Stimulated activated CD4-positive, alpha-beta T cell treated with anti-CD3 and anti-CD28 coated beads, Interleukin-4, amount 100 ng/mL, for 24 hours (primary cell): ENCODE data around the gene TBC1D22A.
A peak's percentile ranks its signal among the peaks of the same experiment; 100 is the strongest.
"Not testable (repeated sequence)": the region's sequence is repeated elsewhere in the genome, so short reads cannot be mapped to it uniquely, and the experiment has no call there.

Source experiments
- DNase-seq: peaks from one replicate; pipeline ENCODE4 v3.0.0-alpha.2; 2020

The TBC1D22A gene

DNA sequence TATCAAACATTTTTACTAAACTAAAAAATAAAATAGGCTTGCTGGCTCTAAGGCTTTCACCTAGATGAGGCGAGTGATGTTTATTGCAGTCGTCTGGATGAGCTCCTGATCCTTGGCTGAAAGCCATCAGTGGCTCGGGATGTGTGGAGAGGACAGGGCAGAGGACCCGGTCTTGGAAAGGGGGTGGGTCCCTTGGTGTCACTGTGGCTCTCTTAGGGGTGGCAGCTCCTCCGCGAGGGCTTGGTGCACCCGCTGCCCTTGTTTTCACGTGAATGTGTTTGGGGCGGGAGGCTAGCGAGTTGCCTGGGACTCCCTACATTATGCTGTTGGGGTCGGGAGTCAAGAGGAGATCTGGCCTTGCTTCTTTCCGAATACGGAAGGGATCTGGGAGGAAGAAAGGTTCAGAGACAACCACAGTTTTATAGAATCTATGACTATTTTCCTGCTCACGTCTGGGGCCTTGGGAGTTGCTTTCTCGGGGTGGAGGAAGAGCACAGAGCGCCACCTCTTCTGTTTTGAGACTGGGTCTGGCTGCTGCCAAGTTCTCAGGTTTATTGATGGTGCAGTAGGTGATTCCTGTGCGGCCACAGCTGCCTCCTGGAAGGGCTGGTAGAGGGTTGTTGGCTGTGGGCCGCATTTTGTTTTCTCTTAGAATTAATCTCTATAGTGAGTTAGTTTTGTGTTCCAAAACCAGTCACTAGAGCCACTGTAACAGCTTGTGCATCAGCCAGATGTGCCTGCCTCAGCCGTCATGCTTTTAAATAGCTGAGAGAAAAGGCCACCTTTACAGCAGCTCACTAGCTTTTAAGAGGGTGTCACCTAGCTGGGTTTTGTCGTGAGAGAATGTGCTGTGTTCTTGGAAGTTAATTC lies 12.8 kb downstream of the TBC1D22A start:
- no peak for DNase-seq

DNA sequence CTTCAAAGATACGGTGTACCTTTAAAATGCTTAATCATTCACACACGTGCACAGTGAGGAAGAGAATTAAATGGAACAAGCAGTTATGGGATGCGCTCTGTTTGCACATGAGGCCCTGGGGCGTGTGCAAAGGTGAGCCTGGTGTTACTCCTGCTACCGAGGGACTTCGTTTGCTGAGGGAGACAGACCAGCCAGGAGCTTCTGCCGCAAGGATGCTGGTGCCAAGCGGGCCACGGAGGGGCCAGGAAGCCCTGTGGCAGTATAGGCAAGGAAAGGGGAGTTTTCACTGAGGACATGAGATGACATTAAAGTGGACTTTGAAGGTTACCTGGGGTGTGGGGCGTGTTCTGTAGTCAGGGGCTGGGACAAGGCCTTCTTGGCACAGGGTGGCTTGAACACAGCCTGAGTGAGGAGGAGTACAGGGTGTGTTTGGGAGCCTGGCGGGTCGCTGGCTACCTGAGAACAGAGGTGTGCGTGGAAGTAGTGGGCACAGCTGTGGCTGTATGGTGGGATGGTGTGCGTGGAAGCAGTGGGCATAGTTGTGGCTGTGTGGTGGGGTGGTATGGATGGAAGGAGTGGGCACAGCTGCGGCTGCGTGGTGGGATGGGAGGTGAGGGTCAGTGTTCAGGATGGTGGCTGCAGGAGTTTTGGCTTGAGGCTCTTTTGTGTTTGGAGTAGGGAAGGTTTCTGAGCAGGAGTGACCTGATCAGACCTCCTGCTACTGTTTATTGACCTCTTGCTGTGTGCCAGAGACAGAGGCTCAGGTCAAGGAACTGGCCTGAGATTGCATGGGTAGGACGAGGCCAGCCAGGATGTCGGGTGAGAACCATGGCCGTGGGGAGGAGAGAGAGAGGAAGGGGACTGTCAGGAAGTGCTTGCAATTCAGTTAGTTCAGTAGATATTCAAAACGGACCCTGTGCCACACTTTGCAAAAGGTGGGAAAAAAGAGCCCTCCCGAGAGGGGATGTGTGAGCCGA lies 13.7 kb downstream of the TBC1D22A start:
- DNase-seq = no peak

DNA sequence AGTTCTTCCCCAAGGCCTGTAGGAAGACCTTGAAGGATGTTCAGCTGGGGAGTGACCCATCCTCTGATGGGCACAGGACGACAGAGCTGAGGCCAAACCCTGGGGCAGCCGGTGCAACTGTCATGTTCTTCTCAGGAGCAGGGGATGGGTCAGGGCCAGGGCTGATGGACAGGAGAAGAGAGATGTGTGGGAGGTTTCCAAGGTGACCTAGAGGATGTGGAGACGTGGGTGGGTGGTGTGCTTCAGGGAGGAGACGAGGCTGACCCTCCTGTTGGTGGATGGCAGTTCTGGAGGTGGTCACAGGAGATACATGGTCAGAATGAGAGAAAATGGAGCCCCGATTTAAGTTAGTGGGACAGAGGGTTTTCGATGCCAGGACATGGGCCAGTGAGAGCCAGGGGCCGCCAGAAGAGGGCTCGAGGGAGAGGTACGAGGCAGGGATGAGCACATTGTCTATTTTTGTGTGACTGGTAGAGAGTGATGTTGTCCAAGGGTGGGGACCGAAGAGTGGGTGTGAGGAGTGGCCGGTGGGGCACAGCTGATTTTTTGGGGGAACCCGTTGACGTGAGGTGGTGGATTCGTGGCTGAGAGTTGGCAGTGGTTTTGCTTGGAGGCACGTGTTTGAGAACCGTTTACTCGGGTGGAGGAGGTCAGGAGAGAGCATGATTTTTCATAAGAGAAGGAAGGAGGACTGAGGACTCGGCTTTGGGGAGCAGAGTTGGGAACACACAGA lies 14.6 kb downstream of the TBC1D22A start:
- no peak for DNase-seq

DNA sequence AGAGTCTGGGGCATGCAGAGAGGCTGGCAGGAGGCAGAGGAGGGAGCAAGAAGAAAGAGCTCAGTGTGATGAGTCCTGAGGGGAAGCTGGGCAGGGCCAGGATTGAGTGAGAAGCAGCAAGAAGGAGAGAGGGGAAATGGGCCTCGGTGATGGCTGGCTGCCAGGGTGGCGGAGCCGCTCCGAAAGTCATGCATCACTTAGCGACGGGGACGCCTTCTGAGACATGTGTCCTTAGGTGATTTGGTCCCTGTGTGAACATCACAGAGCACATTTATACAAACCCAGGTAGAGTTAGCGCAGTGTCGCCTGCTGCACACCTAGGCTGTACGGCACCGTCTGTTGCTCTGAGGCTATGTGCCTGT lies 15.1 kb downstream of the TBC1D22A start:
- peak; percentile 57 for DNase-seq

DNA sequence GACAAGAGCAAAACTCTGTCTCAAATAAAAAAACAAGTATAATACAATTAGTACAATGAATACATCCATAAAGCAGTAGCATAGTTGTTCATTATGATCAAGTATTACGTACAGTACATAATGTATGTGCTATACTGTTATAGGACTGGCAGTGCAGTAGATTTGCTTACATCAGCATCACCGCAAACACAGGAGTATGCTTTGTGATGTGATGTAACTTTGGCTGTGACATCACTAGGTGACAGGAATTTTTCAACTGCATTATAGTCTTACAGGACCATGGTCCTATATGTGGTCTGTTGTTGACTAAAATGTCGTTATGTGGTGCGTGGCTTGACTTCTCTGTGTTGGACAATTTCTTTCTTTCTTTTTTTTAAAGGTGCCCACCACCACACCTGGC lies 16.6 kb downstream of the TBC1D22A start:
- DNase-seq = no peak

DNA sequence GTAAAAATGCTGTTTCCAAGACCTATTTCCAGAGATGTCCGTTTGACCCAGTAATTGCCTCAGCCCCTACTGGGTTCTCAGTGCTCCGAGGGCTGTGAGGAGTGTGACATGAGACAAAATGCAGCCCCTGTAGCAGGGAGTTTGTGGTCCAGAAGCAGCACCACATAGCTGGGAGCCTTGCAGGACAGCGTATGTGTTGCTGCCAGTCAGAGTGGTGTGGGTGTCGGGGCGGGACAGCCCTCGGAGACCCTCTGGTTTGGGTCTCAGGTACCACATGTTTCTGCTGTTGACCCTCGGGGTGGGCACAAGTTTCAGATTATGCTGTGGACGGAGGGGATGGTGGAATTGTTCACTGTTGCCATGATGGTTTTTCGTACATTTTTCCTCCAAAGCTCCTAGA lies 17.2 kb downstream of the TBC1D22A start:
- DNase-seq = no peak

DNA sequence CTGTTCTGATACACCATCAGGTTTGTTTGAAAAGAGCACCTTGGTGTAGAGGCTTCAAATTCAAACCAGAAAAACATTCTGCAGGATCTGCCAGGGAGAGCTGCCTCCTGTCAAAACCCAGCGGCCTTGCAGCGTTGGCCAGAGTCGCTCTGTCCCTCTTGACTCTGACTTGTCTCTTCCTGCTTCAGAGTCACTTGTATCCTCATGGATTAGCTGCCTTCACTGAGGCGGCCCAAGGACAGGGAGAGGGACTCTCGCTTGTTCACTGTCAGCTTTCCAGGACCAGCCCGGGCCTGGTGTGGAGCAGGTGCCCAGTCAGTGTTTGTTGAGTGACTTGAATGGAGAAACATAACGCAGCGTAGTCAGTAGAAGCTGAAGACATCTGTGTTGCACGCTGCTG lies 18.0 kb downstream of the TBC1D22A start:
- no peak for DNase-seq

DNA sequence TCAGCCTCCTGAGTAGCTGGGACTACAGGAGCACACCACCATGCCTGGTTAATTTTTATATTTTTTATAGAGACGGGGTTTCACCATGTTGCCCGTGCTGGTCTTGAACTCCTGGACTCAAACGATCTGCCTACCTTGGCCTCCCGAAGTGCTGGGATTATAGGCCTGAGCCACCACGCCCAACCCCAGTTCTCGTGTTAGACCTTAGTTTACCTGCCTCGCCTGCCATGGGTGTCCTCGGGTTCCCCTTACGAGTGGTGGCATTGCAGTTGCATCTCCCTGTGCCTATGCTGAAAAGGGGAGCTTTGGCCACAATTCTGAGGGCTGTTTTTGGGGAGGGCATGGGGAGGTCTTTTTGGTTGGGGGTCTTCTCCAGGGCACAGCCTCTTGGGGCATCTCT lies 18.8 kb downstream of the TBC1D22A start:
- DNase-seq = no peak

DNA sequence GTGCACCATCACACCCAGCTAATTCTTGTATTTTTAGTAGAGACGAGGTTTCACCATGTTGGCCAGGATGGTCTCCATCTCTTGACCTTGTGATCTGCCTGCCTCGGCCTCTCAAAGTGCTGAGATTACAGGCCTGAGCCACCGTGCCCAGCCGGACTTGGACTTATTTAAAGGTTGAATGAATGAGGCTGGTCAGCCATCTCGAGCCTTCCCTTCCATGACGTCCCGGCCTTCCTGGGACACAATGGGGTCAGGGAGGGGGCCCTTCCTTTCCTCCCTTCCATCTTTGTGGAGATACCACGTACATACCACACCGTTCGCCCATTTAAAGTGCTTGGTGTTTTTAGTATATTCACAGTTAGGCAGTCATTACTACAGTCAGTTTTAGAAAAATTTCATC lies 19.8 kb downstream of the TBC1D22A start:
- DNase-seq = not testable (repeated sequence)

DNA sequence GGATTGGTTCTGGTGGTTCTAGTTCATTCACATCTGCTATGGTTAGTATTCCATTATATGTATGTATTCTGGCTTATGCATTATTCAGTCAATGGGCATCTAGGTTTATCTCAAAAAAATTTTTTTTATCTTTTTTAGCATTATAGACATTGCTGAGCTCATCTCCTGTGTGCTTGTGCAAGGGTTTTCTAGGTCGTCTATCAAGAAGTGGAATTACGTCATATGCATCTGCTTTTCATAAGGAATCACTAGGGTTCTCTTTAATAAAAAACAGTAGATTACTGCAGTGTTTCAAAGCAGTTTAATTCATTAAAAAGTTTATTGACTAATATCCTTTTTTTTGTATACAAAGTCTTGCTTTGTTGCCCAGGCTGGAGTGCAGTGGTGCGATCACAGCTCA lies 21.3 kb downstream of the TBC1D22A start:
- no peak for DNase-seq

DNA sequence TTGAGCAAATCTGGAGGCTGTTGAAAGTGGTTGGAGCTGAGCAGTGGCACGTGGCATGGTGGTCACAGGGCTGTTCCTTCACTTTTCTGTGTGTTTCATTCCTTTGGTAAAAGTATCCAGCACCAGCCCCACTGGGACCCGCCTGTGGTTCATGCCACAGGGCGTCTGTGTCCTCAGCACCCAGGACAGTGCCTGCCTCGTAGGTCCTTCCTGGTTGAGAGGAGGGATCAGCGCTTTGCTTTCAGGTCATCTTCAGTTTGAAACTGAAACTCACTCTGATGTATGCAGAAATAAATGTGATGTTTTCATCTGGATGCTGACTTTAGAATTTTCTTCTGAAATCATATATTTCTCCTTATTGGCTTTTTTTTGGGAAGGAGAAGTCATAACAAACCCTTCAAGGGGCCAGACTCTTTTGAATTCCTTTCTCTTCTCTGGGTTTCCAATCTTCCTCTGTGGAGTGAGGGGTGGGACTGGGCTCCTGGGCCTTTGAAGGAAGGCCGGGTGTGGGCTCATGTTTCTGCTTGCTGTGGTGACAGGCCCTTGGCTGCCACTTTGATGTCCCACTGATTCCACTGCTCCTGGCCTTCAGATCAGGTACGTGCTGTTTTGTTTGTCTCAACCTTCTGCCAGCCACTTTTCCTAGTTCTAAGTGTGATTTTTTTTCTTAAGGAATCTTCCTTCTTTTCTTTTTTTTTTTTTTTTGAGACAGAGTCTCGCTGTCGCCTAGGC lies 26.2 kb downstream of the TBC1D22A start:
- peak; percentile 23 for DNase-seq

DNA sequence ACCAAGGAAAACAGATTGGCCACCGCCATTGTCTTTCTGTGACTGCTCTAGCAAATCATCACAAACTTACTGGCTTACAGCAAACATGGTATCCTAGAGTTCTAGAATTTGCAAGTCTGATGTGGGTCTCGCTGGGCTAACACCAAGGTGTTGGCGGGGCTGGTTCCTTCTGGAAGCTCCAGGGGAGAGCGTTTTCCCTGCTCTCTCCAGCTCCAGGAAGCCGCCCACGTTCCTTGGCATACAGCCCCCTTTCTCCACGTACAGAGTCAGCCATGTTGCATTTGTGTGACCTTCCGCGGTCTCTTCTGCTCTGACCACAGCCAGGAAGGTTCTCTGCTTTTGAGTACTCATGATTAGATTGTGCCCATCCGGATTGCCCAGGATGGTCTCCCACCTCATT lies 27.5 kb downstream of the TBC1D22A start:
- DNase-seq = no peak

DNA sequence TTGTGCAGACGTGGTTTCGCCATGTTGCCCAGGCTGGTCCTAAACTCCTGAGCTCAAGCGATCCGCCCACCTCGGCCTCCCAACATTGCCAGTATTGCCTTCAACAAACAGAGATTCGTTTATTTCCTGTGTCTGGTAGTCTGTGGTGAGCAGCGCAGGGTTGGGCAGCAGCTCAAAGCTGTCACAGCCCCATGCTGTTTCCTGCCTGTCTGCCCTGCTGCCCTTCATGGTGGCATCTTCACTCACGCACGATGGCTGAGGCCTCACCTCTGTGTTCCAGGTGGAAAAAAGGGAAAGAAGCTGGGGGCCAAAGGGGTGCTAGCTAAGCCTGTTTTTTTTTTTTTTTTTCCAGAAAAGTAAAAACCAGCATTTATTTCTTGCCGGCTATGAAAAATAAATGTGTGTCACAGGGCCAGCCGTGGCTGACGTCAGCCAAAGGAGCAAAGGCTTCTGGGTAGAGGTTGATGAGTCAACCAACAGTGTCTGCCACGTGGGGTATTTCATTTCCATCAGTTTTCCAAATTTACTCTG lies 28.8 kb downstream of the TBC1D22A start:
- DNase-seq = peak; percentile 80

DNA sequence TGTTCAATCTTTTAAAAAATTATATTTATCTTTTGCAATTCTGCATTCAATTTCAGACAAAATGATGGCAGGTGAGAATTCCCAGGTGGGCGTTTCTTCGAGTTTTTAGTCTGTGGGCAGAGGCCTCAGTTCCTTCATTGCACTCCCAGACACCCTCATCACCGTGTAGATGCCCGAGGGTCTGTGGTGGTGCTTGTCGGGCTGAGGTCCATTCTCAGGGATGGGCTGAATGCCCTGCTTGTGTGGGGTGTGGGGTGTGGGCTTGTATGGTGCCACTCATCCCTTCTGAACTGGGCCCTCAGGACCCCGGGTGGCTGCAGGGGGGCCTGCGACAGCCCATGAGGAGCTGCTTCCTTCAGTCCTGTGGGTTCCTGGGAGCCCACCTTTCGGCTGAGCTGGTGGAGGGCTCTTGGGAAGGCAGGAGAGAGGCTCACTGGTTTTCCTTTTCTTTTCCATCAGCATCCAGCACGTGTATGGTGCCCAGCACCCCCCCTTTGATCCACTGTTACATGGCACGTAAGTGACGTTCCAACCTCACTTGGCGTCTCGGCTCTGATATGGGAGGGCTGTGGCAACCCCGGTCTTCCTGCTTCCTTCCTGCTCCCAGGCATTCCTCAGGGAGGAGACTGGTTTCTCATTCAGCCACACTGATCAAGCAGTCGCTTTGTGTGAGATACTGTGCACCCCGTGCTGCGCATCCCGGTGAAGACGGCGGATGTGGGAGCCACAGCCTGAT lies 29.8 kb downstream of the TBC1D22A start:
- no peak for DNase-seq

DNA sequence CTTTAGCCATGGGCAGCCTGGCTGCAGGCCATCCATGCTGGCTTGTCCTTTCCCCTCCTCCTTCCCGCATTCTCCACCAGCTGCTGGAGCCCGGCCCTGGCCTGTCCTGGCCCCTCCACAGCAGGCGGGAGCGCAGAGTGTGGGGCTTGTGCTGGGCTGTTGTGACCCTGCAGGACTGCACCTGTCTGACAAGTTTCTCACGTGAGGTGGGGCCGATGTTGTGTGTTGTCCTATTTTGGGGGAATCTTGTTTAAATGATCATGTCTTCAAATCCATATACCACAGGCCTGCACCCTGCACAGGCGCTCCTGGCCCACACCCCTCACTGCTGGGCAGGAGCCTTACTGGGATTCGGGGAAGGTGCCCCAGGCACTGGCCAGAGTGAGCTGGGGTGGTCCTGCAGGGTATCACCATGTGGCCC lies 30.4 kb downstream of the TBC1D22A start:
- DNase-seq = no peak

DNA sequence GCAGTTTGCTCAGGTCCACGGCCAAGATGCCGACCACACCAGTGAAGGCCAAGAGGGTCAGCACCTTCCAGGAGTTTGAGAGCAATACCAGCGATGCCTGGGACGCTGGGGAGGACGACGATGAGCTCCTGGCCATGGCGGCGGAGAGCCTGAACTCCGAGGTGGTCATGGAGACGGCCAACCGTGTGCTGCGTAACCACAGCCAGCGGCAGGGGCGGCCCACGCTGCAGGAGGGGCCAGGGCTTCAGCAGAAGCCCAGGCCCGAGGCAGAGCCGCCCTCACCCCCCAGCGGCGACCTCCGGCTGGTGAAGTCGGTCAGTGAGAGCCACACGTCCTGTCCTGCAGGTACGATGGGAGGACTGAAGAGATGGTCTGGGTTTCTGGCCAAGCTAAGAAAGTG lies 31.0 kb downstream of the TBC1D22A start:
- no peak for DNase-seq

DNA sequence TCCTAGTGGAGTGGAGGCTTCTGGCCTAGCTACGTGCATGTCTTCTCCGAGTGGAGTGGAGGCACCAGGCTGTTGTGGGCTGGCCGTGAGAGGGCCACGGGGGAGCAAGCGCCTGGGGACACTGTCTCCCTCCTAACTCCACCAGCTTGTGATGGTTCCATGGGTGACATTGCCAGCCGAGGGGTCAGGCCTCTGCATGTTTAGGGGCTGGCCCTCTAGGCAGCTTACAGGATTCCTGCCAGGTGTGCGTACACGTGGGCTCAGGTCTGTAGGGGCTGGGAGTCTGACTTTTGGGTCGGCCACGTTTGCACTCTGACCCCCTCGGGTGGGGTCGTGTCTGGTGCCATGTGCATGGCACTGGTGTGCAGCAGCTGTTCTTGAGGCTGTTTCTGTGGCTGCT lies 31.6 kb downstream of the TBC1D22A start:
- no peak for DNase-seq

DNA sequence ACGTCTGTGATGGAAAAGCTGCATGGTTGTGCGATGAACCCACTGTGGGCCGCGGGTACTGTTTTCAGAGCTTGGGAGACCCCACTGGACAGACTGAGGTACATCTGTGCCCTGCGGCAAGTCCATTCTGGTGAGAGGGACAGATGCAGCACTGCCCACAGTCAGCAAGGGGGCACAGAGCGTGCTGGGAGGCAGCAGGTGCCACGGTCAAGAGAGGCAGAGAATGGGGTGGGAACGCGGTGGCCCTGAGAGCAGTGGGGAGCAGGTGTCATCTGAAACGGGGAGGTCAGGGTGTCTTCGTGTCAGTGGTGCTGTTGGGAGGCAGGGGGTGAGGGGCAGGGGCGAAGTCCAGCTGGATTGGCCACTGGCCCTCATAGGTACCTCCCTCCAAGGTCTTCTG lies 32.0 kb downstream of the TBC1D22A start:
- no peak for DNase-seq

DNA sequence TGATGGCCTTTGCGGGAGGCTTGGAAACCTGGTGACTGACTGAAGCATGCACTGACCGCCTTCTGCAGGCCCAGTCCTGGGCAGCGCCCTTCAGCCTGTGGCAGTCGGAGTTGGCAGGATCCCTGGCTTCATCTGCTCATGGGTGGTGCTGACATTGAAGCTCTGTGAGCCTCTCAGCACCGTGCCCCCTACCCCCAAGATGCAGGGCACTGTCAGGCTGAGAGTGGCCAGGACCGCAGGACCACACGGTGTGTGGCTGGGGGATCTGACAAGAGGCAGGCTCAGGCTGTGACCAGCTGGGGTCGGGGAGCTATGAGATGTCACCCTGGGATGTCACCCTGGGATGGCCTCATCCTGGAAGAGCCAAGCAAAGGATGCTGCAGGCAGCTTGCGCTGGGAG lies 32.7 kb downstream of the TBC1D22A start:
- DNase-seq = no peak

DNA sequence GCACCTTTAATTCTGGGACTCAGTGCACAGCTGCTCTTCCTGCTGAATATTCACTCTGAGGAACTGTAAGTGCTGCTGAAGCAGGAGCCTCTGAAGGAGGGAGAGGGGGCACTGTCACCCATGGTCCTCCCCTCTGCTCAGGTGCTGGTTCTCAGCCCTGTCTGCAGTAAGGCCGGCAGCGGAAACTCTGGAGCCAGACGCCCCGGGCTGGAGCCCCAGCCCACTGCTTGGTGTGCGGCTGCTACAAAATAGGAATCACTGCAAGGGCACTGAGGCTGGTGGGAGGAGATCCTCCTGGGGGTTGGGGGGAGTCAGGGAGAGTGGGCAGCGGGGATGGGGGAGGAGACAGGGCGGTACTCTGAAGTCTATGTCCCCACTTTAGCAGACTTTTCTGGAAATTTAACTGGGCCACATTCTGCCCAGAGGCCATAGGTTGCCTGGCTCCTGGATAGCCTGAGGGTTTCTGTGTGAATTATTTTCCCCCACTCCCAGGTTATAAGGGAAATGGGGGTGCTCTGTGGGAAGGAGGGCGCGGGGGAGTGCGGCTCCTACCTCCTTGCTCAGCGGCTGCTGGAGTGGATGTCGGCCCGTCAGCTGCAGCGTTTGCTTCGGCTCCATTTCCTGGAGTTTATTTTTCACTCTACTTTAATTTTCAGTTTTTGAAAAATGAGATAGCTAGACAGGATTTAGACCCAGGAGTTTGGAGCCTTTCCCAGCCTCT lies 33.6 kb downstream of the TBC1D22A start:
- no peak for DNase-seq
